PFSK-1 (cell line): ENCODE measurements around the gene PTPRA.

ENCODE experiments used
- FOXP2 ChIP-seq: optimal IDR thresholded peaks from 2 replicates; pipeline ENCODE3; 2011; ENCODE audit warnings: borderline replicate concordance, control low read depth, inconsistent platforms; ENCODE audit not compliant: insufficient read depth; ENCODE audit errors: extremely low read length, extremely low read depth
- POLR2AphosphoS5 ChIP-seq: IDR thresholded peaks from 2 replicates; pipeline ENCODE4 v1.6.1; 2012; ENCODE audit warnings: low read depth, mild to moderate bottlenecking, control low read depth, low read length, moderate library complexity
- REST ChIP-seq, 2 experiments: IDR thresholded peaks; 2 replicates each; pipeline versions ENCODE4 v1.6.1 to v1.8.0; 2011 to 2012; ENCODE audit warnings: low read depth in 2 of 2, low read length in 2 of 2, control low read depth in 1 of 2, inconsistent platforms in 1 of 2, mild to moderate bottlenecking in 1 of 2, moderate library complexity in 1 of 2; ENCODE audit not compliant: insufficient read depth in 1 of 2
- SIN3A ChIP-seq: IDR thresholded peaks from 2 replicates; pipeline ENCODE4 v1.6.1; 2012; ENCODE audit warnings: mild to moderate bottlenecking, low read length, moderate library complexity, borderline replicate concordance; ENCODE audit not compliant: insufficient read depth
- TAF1 ChIP-seq: IDR thresholded peaks from 2 replicates; pipeline ENCODE4 v1.6.1; 2012; ENCODE audit warnings: low read length, control low read depth, borderline replicate concordance; ENCODE audit not compliant: insufficient read depth

Gene PTPRA

GRCh38 chr20:2972126-2972525, 98.8 kb downstream of the PTPRA start:
- no peak for TF ChIP-seq POLR2AphosphoS5
- TF ChIP-seq TAF1 = no peak
- TF ChIP-seq REST (IDR thresholded peaks at IDR 0.05; ENCODE audit: insufficient read depth in 1 of 2, low read depth in 2 of 2, low read length in 2 of 2) = no peak
- TF ChIP-seq SIN3A = no peak
- no peak for TF ChIP-seq FOXP2

- TF ChIP-seq TAF1 (no peak), FOXP2 (no peak)
Measured at GRCh38 chr20:2973574-2973973, 100.3 kb downstream of the PTPRA start.

GRCh38 chr20:2978519-2978918, 105.2 kb downstream of the PTPRA start:
- TF ChIP-seq FOXP2 (no peak), TAF1 (no peak), POLR2AphosphoS5 (no peak), REST (IDR thresholded peaks at IDR 0.05; ENCODE audit: insufficient read depth in 1 of 2, low read depth in 2 of 2, low read length in 2 of 2) (no peak), SIN3A (no peak)

- TF ChIP-seq FOXP2 (no peak), TAF1 (no peak), SIN3A (no peak), REST (IDR thresholded peaks at IDR 0.05; ENCODE audit: insufficient read depth in 1 of 2, low read depth in 2 of 2, low read length in 2 of 2) (no peak), POLR2AphosphoS5 (no peak)
Measured at GRCh38 chr20:2981646-2982045, 108.4 kb downstream of the PTPRA start.

GRCh38 chr20:2983508-2983907, 110.2 kb downstream of the PTPRA start:
- no peak for TF ChIP-seq FOXP2
- TF ChIP-seq TAF1 = no peak
- no peak for TF ChIP-seq POLR2AphosphoS5
- no peak for TF ChIP-seq REST (IDR thresholded peaks at IDR 0.05; ENCODE audit: insufficient read depth in 1 of 2, low read depth in 2 of 2, low read length in 2 of 2)
- no peak for TF ChIP-seq SIN3A
